SW 1271 (cell line): Measurements from ENCODE around the gene ARSB.
"Not testable (repeated sequence)": the region's sequence is repeated elsewhere in the genome, so short reads cannot be mapped to it uniquely, and the experiment has no call there.

ENCODE experiments used
- DNase-seq, 2 experiments: peaks; one replicate each; lab custom pipeline; 2025; lab: John Stamatoyannopoulos, UW

ARSB gene

DNA sequence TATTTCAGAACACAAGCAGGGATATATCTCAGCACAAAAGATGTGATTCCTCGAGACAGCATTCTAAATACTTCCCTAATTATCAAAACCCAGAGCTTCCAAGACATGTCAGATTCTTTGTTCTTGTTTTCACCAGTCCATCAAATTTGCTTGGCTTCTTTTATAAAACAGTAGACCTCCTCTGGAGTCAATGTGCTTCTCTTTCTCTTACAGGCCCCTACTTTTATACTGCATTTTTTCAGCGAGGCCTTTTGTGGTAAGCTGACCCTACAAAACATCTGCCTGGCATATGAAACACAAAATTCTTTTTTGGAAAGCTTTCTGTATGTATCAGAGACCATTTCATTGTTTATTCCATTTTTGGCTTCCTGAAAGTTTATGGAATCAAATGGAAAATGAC lies 81.8 kb downstream of the ARSB start:
- DNase-seq, result no peak

DNA sequence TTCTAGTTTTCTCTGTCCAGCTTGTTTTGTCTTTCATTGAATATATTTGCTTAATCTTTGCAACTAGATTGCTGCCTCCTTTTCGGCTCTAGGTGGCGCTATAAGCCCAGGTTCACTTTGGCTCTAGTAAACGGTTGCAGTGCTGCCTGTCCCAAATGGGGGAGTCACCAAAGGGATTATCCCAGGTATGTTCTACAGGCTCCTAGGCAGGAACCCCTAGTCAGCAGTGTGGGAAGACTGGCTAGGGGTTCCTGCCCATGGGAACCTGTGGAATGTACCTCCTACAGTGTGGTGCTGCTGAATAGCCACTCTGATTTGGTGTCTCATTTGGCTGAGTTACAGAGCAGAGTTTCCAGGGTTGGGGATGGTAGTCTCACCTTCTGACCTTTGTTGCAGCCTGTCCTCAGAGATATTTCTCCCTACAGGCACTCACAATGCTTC lies 85.2 kb downstream of the ARSB start:
- DNase-seq, result peak in 1 of 2 experiments; percentile 23

DNA sequence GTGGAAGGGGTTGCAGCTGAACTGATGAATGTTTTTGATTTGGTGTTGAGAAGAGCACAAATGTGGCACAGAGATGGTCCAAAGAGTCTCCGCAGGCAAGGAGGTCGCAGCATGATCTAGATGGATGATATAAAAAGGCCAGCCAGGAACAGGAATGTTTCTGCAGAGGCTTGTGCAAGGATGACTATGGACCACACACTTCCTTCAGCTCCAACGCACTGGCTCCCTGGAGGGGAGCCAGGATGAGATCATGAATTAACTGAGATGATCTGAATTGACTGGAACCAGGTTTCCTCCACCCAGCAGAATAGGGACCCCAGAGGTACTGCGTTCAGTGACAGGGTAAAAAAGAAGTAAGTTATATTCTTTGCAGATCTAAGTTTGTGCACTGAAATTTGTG lies 89.0 kb downstream of the ARSB start:
- DNase-seq, result no peak

DNA sequence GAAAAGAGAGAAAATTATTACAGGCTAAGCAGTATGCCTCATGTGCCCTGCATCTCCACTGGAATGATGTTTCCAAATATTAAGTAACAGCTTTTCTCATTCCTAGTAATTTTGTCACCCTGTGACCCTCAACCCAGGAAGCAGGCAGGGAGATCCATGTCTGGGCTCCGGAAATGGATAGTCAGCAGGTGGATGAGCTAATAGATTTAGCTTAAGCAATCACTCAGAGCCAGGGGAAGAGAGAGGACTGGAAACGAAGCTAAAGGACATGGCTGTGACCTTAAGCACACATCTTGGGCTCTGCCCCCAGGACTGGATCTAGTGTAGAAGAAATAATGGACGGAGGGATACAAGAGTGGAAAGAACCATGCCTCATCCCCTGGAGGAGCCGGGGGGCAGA lies 89.5 kb downstream of the ARSB start:
- DNase-seq, result no peak

DNA sequence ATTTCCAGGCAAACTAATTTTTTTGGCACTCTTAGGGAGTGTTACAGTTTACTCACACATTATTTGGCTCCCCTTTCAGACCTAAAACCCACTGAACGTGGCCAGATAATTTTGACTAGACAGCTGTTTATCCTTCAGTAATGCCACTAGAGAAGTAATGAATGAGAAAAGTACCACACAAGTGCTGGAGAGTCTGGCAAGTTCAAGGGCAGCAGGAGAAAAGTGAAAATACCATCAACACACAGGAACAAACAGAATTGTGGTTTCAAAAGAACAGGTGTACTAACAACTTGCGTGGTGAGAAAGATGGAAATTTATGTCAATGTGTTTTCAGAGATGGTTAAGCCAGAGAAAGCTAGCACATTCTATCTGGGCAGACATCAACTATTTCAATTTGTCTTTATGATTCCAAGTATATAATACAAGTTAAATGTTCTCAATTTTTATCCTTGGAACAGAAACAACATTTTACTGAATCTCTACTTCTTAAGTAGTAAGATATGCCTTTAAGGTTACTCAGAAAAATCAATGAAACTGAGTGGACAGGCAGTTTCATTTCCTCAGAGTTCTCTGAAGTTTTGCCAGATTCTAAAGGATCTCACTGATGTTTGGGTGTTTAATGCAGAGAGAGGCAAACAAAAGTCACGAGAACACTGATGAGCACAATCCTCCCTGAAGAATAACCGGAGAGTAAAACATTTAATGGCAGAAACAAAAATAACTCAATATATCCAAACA lies 91.0 kb downstream of the ARSB start:
- DNase-seq, result no peak

- DNase-seq, result no peak
Observed at GRCh38 chr5:78890667-78891379, 94.3 kb downstream of the ARSB start.

DNA sequence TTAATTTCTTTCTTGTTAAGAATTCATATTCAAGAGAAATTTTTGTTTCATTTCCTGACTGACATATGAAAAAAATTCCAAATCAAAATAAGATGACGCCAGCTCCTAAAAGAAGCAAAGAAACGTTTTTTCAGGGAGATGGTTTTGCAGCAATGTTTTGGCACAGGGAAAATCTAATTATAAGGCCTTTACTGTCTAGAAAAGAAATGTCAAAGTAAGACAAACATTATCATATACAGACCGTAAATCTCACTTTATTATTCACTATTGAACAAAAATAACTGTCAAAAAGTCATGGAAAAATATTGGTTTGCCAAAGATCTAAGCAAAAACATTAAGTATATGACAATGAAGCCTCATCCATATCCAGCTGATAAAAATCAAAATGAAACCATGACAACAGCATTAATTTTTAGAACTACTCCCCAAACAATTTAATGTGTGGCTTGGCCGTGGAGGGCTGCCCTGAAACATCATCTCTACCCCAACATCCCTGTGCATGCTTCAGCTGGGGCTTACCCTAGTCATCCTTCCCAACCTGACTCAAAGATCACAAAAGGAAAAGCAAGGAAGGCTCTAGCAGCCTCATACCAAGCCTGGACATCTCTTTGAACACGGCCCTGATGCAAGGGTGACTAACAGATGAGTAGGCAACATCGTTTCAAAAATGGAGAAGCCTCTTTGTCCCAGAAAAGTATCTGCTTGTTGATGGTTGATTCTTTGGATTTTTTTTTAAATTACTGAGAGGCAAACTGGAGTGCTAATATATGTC lies 95.6 kb downstream of the ARSB start:
- DNase-seq, result no peak

DNA sequence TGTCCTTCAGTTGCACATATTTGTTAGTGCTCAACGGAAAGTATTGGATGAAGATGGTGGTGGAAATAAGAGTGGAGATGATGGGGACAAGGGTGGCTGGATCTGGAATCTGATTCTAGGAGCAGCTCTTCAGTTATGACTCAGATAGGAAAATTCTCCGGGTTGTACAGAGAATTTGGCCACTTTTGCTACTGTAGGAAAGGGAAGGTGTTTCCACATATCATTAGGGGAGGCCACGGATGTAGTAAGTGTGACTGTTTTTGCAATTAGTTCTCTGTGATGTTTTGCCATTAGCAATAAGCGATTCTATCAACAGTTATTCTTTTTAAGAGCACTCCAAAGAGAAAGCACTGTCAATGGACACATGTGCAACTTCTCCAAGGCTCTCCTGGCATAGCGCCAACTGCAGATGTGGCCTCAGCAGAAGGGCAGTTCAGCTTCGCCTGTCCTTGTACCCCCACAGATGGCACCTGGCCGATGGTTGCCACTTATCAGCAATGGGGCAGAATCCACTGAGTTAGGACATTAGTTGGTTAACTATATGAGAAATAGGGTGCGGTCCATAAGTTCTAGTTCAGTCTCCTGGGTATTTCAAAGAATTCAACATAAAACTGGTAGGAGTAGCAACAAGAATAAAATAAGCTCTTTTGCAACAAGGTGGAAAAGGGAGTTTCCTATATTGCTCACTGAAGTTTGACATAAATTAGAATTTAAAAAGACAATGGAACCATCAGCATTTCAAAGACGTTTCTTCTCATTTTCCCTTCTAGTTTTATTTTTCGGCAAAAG lies 96.3 kb downstream of the ARSB start:
- DNase-seq, result no peak

GRCh38 chr5:78887384-78888118 lies 97.6 kb downstream of the ARSB start:
- DNase-seq, result no peak

- peak in 1 of 2 experiments; percentile 25 for DNase-seq
Observed at GRCh38 chr5:78886341-78887230, 98.5 kb downstream of the ARSB start.

GRCh38 chr5:78881884-78882283 lies 103.2 kb downstream of the ARSB start:
- DNase-seq, result no peak

DNA sequence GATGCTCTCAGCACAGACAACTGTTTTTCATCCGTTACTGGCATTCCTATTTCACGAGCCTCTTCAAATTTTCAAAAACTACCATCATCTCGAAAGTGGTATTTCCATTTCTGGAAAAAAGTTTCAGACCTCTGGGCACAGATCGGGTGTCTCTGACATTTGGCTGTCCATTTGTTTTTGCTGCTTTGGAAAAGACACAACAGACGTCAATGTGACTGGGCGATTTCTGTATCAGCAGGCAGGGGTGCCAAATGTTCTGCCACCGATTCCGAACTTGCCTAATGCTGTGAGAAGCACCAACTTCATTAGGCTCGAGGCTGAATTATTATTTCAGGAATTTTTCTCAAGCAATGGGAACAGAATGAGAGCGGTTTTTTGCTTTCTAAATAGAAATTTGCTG lies 105.6 kb downstream of the ARSB start:
- no peak for DNase-seq

DNA sequence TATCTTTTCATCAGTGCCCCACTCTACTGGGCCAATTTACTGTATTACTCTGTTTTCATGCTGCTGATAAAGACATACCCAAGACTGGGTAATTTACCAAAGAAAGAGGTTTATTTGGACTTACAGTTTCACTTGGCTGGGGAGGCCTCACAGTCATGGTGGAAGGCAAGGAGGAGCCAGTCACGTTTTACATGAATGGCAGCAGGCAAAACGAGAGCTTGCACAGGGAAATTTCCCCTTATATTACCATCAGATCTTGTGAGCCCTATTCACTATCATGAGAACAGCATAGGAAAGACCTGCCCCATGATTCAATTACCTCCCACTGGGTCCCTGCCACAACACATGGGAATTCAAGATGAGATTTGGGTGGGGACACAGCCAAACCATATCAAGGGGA lies 119.0 kb downstream of the ARSB start:
- not testable (repeated sequence) for DNase-seq

- no peak for DNase-seq
Observed at GRCh38 chr5:78858364-78858763, 126.7 kb downstream of the ARSB start.

- DNase-seq, result no peak
Observed at GRCh38 chr5:78855026-78855425, 130.1 kb downstream of the ARSB start.

- DNase-seq, result not testable (repeated sequence)
Observed at GRCh38 chr5:78851891-78852290, 133.2 kb downstream of the ARSB start.

DNA sequence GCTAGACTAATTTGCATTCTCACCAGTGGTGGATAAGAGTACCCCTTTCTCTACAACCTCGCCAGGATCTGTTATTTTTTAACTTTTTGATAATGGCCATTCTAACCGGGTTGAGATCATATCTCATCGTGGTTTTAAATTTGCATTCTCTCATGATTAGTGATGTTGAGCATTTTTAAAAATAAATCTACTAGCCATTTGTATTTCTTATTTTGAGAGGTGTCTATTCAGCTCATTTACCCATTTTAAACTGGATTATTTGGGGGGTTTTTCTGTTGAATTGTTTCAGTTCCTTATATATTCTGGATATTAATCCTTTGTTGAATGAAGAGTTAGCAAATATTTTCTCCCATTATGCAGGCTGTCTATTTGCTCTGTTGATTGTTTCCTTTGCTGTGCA lies 139.6 kb downstream of the ARSB start:
- no peak for DNase-seq

GRCh38 chr5:78843436-78843835 lies 141.7 kb downstream of the ARSB start:
- no peak for DNase-seq

DNA sequence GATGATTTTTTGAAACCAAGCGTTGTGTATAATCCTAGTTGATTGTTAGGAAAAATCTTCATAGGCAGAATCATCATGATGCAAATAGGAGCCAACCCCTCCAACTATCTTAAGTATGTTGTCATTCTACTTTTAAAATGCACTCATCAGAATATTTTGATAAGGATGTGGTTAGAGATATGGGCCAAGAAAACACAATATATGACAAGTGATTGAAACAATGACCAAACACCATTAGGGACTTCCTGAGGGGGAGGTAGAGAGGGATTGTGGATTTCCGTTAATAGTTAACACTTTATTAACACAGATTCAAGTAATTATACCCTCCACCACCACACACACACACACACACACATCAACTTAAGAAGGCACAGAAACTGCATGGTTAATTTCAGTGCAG lies 143.3 kb downstream of the ARSB start:
- DNase-seq, result no peak

DNA sequence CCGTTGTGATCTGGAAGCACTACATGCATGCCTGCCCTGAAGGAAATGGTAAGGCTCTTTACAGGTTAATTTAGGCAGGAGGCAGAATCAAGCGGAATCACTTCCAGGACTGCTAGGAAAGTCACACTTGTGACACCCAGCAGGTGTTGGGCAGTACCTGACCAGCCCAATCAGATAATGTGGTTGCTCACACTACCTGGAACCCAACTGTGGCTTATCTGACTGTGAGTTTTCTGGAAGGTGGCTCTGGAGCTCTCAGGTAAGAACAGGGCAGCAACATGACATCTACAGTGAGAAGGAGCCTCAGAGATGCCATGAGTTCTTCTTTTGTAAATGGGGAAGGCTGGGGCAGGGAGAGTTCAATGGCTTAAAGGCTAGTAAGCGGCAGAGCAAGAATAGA lies 146.4 kb downstream of the ARSB start:
- no peak for DNase-seq
